Duodenal mucosa (tissue), 2 donors: Measurements from ENCODE around the gene SEC11A.
"Not testable (repeated sequence)": the region's sequence is repeated elsewhere in the genome, so short reads cannot be mapped to it uniquely, and the experiment has no call there.

Experiments used
- H3K27ac ChIP-seq: one replicate; pipeline ENCODE4 v1.7.0; 2013; ENCODE audit warnings: low read depth, low read length
- H3K27me3 ChIP-seq, 2 donors: one replicate each; pipeline ENCODE4 v1.7.0; 2013; ENCODE audit warnings: low read length in 2 of 2, control low read depth in 1 of 2; ENCODE audit not compliant: insufficient read depth in 2 of 2, control insufficient read depth in 1 of 2
- H3K36me3 ChIP-seq, 2 donors: one replicate each; pipeline ENCODE4 v1.7.0; 2013; ENCODE audit warnings: low read length in 2 of 2, control low read depth in 1 of 2; ENCODE audit not compliant: insufficient read depth in 2 of 2, control insufficient read depth in 1 of 2
- H3K4me1 ChIP-seq, 2 donors: one replicate each; pipeline ENCODE4 v1.7.0; 2013; ENCODE audit warnings: low read length in 2 of 2, control low read depth in 1 of 2; ENCODE audit not compliant: insufficient read depth in 2 of 2, control insufficient read depth in 1 of 2
- H3K4me3 ChIP-seq, 2 donors: one replicate each; pipeline ENCODE4 v1.7.0; 2013; ENCODE audit warnings: low read length in 2 of 2, low read depth in 1 of 2
- H3K9ac ChIP-seq, 2 donors: one replicate each; pipeline ENCODE4 v1.7.0; 2013; ENCODE audit warnings: low read length in 2 of 2, low read depth in 1 of 2
- H3K9me3 ChIP-seq, 2 donors: one replicate each; pipeline ENCODE4 v1.7.0; 2013; ENCODE audit warnings: low read length in 2 of 2, control low read depth in 1 of 2; ENCODE audit not compliant: control insufficient read depth in 1 of 2

SEC11A gene

GRCh38 chr15:84754889-84755288, 39.0 kb upstream of the SEC11A start:
- not testable (repeated sequence) for H3K9ac ChIP-seq, H3K27ac ChIP-seq, H3K36me3 ChIP-seq, H3K4me3 ChIP-seq, H3K27me3 ChIP-seq, H3K9me3 ChIP-seq
- H3K4me1 ChIP-seq: peaks cover 42 to 65% of the 10 kb centered on the region in 2 donors

- H3K4me3 ChIP-seq: no peak overlapping the region
Observed at GRCh38 chr15:84752700-84753099, 36.8 kb upstream of the SEC11A start.

DNA sequence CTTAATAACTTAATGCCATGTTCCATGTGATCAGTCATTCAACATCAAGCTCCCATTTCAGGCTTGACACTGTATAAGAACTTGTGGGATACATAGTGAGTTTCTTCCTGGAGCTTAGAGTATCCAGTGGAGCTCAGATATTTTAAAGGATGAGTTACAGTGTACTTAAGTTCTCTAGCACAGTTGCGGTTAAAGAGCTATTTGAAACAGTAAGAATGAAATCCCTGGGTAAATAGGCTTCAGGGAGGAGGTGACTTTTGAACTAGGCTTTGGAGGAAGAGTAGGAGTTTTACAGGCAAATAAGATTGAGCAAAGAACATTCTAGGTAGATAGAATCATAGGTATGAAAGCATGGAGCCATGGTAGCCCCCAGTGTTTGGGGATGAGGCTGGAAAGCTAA, 36.3 kb upstream of the SEC11A start:
- Histone ChIP-seq H3K36me3 (no peaks in the 10 kb centered on the region), H3K27me3 (no peaks in the 10 kb centered on the region), H3K9ac (no peak overlapping the region), H3K27ac (no peak overlapping the region), H3K4me3 (no peak overlapping the region), H3K9me3 (no peaks in the 10 kb centered on the region), H3K4me1 (peaks cover 34 to 56% of the 10 kb centered on the region in 2 donors)

More at GRCh38 chr15:84752700-84753099, 36.8 kb upstream of the SEC11A start:
- no peak overlapping the region for H3K27ac ChIP-seq
- H3K4me1 ChIP-seq: peaks cover 34 to 55% of the 10 kb centered on the region in 2 donors
- no peak overlapping the region for H3K9ac ChIP-seq
- H3K36me3 ChIP-seq: no peaks in the 10 kb centered on the region
- no peaks in the 10 kb centered on the region for H3K27me3 ChIP-seq
- no peaks in the 10 kb centered on the region for H3K9me3 ChIP-seq

DNA sequence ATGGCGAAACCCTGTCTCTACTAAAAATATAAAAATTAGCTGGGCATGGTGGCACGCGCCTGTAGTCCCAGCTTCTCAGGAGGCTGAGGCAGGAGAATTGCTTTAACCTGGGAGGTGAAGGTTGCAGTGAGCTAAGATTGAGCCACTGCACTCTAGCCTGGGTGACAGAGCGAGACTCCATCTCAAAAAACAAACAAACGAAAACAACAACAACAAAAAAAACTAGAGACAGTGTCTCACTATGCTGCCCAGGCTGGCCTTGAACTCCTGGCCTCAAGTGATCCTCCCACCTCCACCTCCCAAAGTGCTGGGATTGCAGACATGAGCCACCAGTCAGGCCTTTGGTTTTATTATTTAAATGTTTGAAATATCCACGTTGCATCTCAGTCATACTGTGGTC, 35.8 kb upstream of the SEC11A start:
- not testable (repeated sequence) for H3K36me3 ChIP-seq, H3K27me3 ChIP-seq, H3K27ac ChIP-seq, H3K4me3 ChIP-seq, H3K9ac ChIP-seq, H3K9me3 ChIP-seq
- H3K4me1 ChIP-seq: peaks cover 34 to 57% of the 10 kb centered on the region in 2 donors

GRCh38 chr15:84750583-84751092, 34.7 kb upstream of the SEC11A start:
- H3K4me3 ChIP-seq: peak overlapping the region; percentile 38 to 94
- no peaks in the 10 kb centered on the region for H3K27me3 ChIP-seq
- H3K9ac ChIP-seq: peak overlapping the region; percentile 15 to 48
- H3K4me1 ChIP-seq: peaks cover 31 to 49% of the 10 kb centered on the region in 2 donors
- no peaks in the 10 kb centered on the region for H3K9me3 ChIP-seq
- H3K27ac ChIP-seq: no peak overlapping the region
- no peaks in the 10 kb centered on the region for H3K36me3 ChIP-seq

DNA sequence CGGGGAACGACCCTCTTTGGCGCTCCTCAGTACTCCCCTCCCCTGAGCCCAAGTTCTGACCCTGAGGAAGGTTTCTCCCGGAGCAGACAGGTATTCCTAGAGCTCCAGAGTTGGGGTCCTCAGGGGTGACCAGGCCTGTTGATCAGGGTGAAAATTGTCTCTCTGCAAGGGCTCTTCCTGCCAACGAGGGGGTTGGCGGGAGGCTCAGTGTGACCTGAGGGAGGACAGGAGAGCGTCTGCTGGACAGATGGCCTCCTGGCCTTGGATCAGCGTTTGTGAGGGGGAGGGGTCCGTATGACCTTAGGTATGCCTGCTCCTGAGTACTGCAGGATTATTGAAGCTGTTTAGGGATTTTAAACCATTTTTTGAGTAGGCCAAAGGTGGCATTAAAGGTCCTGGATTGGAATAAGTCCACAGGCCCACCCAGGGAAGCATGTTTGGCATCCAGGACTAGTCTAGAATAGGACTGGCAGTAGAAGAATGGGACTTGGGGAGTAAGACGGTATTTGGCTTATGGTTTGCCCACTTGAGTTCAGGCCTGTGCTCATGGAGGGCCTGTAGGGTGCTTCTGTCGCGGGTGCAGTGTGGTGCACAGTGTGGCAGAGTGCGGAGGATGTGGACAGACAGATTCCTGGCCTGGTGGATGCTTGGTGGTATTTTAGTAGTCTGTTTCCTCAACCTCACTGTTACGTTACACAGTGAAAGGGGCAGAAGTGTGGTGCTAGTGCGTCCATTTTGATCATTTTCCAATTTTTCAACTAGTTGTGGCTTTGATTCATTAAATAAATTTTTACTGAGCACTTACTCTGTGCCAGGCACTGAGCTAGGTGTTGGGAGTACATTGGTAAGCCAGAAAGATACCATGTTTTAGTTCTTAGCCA, 33.4 kb upstream of the SEC11A start:
- Histone ChIP-seq H3K9ac (peak overlapping the region; percentile 61 to 89), H3K27me3 (no peaks in the 10 kb centered on the region), H3K9me3 (no peaks in the 10 kb centered on the region), H3K4me1 (peaks cover 27 to 45% of the 10 kb centered on the region in 2 donors), H3K27ac (peak overlapping the region; percentile 89), H3K4me3 (peak overlapping the region; percentile 81 to 94), H3K36me3 (no peaks in the 10 kb centered on the region)

GRCh38 chr15:84748274-84749110, 32.6 kb upstream of the SEC11A start, which contains the start of gene ZNF592:
Gene ZNF592 (plus strand): TSS chr15:84748592. CDS start chr15:84782676, 34,084 bp downstream.
- Histone ChIP-seq H3K9ac (peak within 1 kb of the TSS; percentile 74 to 97), H3K27ac (peak within 1 kb of the TSS; percentile 99), H3K4me1 (peaks cover 27 to 36% of the 10 kb centered on the region in 2 donors)

DNA sequence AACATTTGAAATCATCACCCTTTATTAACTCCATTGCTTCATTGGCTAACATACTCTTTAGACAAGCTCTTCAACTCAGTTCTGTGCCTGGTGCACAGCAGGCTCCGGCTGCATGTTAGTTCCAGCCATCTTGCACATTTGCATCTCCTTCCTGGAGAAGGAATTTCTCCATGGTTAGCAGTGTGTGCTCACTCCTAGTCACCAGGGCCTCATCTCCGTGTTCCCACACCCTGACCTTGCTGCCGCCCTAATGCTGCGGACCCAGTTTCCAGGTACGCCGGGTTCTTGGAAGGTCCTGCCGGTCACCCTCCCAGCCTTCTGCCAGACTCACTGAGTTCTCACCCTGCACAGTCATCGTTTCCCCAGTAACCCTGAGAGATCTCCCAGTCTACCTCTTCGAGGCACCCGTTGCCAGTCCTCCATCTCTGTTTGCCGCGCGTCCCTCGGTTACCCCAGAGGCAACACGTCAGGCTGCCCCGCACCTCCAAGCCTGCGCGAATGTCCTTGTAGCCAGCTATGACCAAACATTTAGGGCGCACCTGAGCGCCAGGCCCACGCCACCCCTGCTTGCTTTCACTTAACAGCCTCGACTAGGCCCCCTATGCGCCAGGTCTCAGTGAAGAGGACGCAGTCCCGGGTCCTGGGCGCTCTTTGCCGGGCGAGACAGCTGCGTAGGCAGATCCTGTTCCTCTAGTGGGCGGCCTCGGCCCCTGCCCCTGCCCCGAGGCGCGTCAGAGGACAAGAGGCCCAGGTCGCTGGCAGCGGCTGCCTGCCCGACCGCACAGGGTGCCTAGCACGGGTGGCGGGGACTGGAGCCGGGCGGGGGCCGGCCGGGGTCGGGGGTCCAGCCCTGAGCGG, 31.7 kb upstream of the SEC11A start:
- peak overlapping the region; percentile 86 to 93 for H3K4me3 ChIP-seq
- peaks cover 22 to 33% of the 10 kb centered on the region in 2 donors for H3K4me1 ChIP-seq
- peak overlapping the region; percentile 99 for H3K27ac ChIP-seq
- H3K27me3 ChIP-seq: no peaks in the 10 kb centered on the region
- no peaks in the 10 kb centered on the region for H3K9me3 ChIP-seq
- H3K9ac ChIP-seq: peak overlapping the region; percentile 74 to 97
- no peaks in the 10 kb centered on the region for H3K36me3 ChIP-seq

More at GRCh38 chr15:84748274-84749110, 32.6 kb upstream of the SEC11A start, which contains the start of gene ZNF592:
- H3K9me3 ChIP-seq: no peaks in the 10 kb centered on the region
- H3K27me3 ChIP-seq: no peaks in the 10 kb centered on the region
- peak within 1 kb of the TSS; percentile 93 to 94 for H3K4me3 ChIP-seq
- H3K36me3 ChIP-seq: no peaks in the 10 kb centered on the region

GRCh38 chr15:84741121-84741520, 25.2 kb upstream of the SEC11A start:
- no peaks in the 10 kb centered on the region for H3K36me3 ChIP-seq
- H3K4me3 ChIP-seq: peak overlapping the region in 1 of 2 donors; percentile 20
- H3K9ac ChIP-seq: peak overlapping the region; percentile 17 to 28
- H3K4me1 ChIP-seq: peaks cover 13 to 22% of the 10 kb centered on the region in 2 donors
- H3K27me3 ChIP-seq: no peaks in the 10 kb centered on the region
- H3K27ac ChIP-seq: peak overlapping the region; percentile 43
- H3K9me3 ChIP-seq: no peaks in the 10 kb centered on the region
